ENCODE results near the gene PSMD6.

DNA sequence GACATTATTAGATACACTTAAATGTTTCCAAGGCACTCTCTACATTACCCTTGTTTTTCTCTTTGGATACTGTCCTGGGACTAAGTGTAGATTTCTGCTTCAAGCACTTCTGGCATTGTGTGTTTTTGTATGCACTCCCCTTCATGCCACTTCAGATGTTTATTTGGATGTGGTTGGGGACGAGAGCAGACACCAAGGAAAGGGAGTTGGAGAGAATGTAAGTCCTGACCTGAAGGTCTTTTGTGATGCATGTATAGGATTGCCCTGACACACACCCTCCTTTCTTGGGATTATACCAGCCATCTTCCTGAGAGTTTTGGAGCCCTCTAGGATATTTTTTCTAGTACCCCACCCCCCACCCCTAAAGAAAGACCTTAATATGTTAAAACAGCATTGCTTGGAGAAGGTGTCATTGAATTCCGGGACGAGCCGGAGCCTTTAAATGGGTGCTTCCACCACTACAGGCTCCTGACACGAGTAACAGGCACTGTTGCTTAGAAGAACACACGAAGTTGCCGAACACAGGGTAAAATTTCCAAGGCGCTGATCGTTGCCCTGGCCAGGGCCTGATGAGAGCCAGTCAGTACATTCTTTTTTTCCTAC lies 22.7 kb downstream of the PSMD6 start:
- TF ChIP-seq, protein P1, sequence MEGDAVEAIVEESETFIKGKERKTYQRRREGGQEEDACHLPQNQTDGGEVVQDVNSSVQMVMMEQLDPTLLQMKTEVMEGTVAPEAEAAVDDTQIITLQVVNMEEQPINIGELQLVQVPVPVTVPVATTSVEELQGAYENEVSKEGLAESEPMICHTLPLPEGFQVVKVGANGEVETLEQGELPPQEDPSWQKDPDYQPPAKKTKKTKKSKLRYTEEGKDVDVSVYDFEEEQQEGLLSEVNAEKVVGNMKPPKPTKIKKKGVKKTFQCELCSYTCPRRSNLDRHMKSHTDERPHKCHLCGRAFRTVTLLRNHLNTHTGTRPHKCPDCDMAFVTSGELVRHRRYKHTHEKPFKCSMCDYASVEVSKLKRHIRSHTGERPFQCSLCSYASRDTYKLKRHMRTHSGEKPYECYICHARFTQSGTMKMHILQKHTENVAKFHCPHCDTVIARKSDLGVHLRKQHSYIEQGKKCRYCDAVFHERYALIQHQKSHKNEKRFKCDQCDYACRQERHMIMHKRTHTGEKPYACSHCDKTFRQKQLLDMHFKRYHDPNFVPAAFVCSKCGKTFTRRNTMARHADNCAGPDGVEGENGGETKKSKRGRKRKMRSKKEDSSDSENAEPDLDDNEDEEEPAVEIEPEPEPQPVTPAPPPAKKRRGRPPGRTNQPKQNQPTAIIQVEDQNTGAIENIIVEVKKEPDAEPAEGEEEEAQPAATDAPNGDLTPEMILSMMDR (IDR thresholded peaks at IDR 0.05) = no peak
- TF ChIP-seq POLR2A (IDR thresholded peaks at IDR 0.05) = no peak
